ENCODE results near the gene DACH2.

The DACH2 gene

GRCh38 chrX:86829786-86830185 is 681.5 kb downstream of the DACH2 start:
- DNase-seq = no peak

- DNase-seq = no peak
Observed at GRCh38 chrX:86830685-86831084, 682.4 kb downstream of the DACH2 start.

GRCh38 chrX:86845101-86845500 is 696.9 kb downstream of the DACH2 start:
- DNase-seq = no peak

Data from activated gamma-delta T cell treated with Interleukin-2 at 50 U/mL for 16 hours (primary cell).